ENCODE results near the gene ITIH6.

Gene ITIH6

DNA sequence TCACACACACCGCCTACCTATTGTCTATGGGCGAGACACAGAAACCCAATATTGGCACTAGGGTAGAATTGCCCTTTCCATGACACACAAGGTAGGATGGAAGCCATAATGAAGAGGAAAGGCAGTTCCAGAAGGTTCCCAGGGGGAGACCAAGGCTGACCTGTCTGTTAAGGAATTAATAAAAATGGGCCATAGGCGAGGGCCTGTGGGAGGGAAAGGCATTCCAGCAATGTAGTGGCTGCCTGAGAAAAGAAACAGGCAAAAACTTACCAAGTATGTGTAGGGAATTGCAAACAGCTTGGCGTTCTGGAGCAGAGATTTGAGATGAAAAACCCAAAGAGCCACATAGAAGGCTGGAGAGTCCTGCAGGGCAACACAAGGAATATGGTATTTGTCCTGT lies 28.5 kb upstream of the ITIH6 start:
- in situ Hi-C loops (cut with HindIII; ENCODE audit: low pct_ligation_motif_present, low sequenced_read_pairs): no loop called here
- TF ChIP-seq, protein P1, sequence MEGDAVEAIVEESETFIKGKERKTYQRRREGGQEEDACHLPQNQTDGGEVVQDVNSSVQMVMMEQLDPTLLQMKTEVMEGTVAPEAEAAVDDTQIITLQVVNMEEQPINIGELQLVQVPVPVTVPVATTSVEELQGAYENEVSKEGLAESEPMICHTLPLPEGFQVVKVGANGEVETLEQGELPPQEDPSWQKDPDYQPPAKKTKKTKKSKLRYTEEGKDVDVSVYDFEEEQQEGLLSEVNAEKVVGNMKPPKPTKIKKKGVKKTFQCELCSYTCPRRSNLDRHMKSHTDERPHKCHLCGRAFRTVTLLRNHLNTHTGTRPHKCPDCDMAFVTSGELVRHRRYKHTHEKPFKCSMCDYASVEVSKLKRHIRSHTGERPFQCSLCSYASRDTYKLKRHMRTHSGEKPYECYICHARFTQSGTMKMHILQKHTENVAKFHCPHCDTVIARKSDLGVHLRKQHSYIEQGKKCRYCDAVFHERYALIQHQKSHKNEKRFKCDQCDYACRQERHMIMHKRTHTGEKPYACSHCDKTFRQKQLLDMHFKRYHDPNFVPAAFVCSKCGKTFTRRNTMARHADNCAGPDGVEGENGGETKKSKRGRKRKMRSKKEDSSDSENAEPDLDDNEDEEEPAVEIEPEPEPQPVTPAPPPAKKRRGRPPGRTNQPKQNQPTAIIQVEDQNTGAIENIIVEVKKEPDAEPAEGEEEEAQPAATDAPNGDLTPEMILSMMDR (IDR thresholded peaks at IDR 0.05; ENCODE audit: low read depth, low read length, missing control alignments): no peak
- H3K27ac ChIP-seq: no peak overlapping the region
- DNase-seq: no peak
- no peaks in the 10 kb centered on the region for H3K27me3 ChIP-seq (replicated peaks)
- no peaks in the 10 kb centered on the region for H3K36me3 ChIP-seq (replicated peaks)
- no peak overlapping the region for H3K4me3 ChIP-seq (ENCODE audit: low read depth, low read length)

DNA sequence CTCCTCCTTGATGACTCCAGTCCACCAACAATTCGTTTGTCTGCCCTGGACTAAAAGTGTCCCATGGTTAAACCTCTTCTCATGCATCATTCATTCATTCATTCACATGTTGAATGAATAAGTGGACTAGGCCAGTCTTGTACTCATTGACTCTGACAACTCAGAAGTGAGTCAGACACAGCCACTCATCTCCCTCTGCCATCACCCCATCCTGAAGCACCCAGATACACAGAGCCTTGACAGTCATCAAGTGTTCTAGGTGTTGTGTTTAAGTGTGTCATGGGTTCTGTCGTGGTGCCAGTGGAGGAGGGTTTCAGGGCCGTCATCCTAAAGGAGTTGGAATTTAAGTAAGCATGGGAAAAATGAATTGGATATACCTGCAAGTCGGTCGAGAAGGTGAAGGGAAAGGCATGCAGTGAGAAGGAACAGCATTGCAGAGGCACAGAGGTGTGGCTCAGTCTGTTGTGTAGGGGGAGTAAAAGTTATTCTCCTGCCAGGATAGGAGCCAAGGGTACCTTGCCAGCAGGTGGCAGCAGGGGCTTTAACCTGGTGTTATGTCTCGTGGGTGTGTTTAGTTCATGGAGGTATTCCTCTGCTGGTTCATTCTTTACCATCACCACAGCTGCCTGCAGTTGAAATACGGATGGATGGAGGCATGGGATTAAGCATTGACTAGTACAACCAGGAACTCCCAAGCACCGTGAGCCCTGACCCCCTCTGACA lies 27.8 kb upstream of the ITIH6 start:
- no peak overlapping the region for H3K27ac ChIP-seq
- DNase-seq: no peak
- in situ Hi-C loops (cut with HindIII; ENCODE audit: low pct_ligation_motif_present, low sequenced_read_pairs): no loop called here

DNA sequence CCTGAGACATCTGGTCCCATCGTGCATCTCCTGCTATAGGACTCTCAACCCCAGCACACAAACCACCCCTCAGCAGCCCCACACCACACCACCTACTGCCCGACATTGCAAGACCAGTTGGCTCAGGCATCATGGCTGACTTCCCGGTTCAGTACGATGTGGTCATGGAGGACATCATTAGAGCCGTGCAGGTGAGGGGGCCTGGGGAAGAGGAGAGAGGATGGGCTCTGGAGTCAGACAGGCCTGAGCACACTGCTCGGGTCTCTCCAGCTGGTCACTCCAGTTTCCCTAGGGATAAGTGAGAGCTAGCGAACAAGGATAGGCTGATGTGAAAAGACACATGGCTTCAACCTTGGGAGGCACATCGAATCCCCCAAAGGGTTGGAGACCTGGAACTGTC lies 26.7 kb upstream of the ITIH6 start:
- no peak for DNase-seq
- Histone ChIP-seq H3K27me3 (replicated peaks) (no peaks in the 10 kb centered on the region), H3K27ac (no peak overlapping the region), H3K4me3 (ENCODE audit: low read depth, low read length) (no peak overlapping the region), H3K36me3 (replicated peaks) (no peaks in the 10 kb centered on the region)
- in situ Hi-C loops (cut with HindIII; ENCODE audit: low pct_ligation_motif_present, low sequenced_read_pairs): no loop called here
- TF ChIP-seq, protein P1 (IDR thresholded peaks at IDR 0.05; ENCODE audit: low read depth, low read length, missing control alignments): no peak

More for the DNA sequence above, 27.8 kb upstream of the ITIH6 start:
- TF ChIP-seq, protein P1 (IDR thresholded peaks at IDR 0.05; ENCODE audit: low read depth, low read length, missing control alignments): no peak
- H3K27me3 ChIP-seq (replicated peaks): no peaks in the 10 kb centered on the region
- no peak overlapping the region for H3K4me3 ChIP-seq (ENCODE audit: low read depth, low read length)
- no peaks in the 10 kb centered on the region for H3K36me3 ChIP-seq (replicated peaks)

DNA sequence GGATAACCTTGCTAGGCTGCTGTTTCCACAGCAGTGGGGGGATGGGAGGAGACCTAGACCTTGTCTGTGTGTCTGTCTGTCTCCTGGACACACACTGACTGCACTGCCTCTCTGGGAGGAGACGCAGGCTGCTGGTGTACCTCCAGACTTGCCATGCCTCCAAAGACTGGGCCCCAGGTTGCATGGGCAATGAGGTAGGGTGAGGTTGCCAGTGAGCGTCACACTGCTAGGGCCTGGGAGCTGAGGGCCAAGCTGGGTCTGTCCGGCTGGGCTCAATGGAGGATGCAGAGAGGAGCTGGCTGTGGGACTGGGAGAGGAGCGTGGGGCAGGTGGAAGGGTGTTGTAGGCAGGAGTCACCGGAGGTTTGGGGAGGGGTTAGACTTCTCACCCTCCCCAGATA lies 26.1 kb upstream of the ITIH6 start:
- no peaks in the 10 kb centered on the region for H3K27me3 ChIP-seq (replicated peaks)

DNA sequence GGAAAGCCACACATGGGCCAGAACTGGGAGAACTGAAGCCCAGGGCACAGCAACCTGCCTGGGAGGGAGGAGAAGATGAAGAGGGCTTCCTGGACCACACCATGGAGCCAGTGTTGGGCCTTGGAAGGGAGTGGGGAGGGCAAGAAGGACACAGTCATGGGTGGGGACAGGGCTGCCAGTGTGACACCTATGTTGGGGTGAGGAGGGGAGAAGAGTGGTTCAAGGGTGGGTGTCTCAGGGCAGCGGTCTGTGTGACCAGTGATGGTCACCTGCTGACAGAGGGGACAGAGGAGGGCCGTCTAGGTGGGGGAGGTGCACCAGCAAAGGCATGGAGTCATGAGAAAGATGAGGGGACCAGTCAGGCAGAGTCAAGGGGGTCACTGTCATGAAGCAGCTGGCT lies 23.3 kb upstream of the ITIH6 start:
- TF ChIP-seq, protein P1 (IDR thresholded peaks at IDR 0.05; ENCODE audit: low read depth, low read length, missing control alignments): no peak
- peaks cover under 1% of the 10 kb centered on the region for H3K36me3 ChIP-seq (replicated peaks)
- in situ Hi-C loops (cut with HindIII; ENCODE audit: low pct_ligation_motif_present, low sequenced_read_pairs): no loop called here
- H3K27ac ChIP-seq: no peak overlapping the region
- no peak for DNase-seq
- H3K4me3 ChIP-seq (ENCODE audit: low read depth, low read length): no peak overlapping the region
- no peaks in the 10 kb centered on the region for H3K27me3 ChIP-seq (replicated peaks)

More for the DNA sequence above, 26.1 kb upstream of the ITIH6 start:
- no peak overlapping the region for H3K4me3 ChIP-seq (ENCODE audit: low read depth, low read length)
- no peak overlapping the region for H3K27ac ChIP-seq
- TF ChIP-seq, protein P1 (IDR thresholded peaks at IDR 0.05; ENCODE audit: low read depth, low read length, missing control alignments): no peak
- DNase-seq: no peak
- H3K36me3 ChIP-seq (replicated peaks): no peaks in the 10 kb centered on the region
- in situ Hi-C loops (cut with HindIII; ENCODE audit: low pct_ligation_motif_present, low sequenced_read_pairs): no loop called here

DNA sequence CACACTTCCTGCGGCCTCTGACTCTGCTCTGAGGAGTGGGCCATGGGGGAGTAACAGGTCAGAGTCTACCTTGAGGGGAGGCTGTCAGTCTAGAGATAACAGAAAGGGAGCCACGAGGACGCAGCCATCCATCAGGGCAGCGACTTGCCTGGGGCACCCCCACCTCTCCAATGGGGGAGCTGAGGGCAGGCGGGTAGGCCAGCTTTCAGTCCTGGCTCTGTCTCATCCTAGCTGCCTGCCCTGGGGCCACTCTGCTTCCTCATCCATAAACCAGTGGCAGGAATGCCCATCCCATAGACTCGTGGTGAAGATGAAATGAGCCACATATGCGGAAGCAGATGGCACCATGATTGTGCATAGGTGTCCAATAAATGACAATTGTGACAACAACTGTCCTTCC lies 22.7 kb upstream of the ITIH6 start:
- no peak overlapping the region for H3K27ac ChIP-seq
- in situ Hi-C loops (cut with HindIII; ENCODE audit: low pct_ligation_motif_present, low sequenced_read_pairs): no loop called here
- peaks cover 7% of the 10 kb centered on the region for H3K36me3 ChIP-seq (replicated peaks)
- TF ChIP-seq, protein P1 (IDR thresholded peaks at IDR 0.05; ENCODE audit: low read depth, low read length, missing control alignments): no peak
- DNase-seq: no peak
- no peaks in the 10 kb centered on the region for H3K27me3 ChIP-seq (replicated peaks)
- no peak overlapping the region for H3K4me3 ChIP-seq (ENCODE audit: low read depth, low read length)
